Measurements from ENCODE around the gene OPA3.

The OPA3 gene

DNA sequence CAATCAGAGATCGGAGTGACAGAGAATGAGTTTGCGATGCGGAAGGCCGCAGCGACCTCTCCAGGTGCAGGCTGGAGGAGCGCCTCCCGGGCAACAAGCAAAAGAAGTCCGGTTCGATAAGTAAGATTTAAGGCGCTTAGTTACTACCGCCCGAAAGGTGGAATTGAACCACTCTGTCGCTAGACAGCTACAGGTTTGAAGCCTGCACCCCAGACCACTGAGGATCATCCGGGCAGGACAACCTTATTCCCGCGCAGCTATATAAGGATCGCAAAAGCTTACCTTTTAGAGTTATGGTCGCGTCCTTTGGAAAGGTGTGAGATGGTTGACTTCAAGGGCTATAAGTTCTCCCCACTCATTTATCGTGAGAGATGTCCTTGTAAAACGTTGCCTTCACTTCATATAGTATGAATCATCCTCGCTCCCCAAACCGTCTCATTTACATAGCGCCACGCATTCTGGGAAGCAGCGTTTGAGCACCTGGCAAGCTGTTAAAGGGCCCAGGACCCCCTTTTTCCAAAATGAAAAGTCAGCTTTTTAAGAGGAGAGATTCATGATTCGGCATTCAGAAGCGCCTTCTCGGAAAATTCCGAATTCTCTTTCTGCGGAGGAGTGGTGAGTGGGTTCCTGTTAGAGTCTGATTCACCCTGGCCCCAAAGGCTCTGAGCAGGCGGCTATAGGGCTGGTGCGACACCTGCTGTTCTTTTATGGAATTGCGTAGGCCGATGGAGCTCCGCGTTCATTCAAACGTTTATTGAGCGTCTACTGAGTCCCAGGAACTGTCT, 106.0 kb downstream of the OPA3 start:
- DNase-seq (ENCODE audit: low read depth) = peak; percentile 97
- H3K4me3 ChIP-seq (ENCODE audit: low read depth, low read length) = peak overlapping the region; percentile 76
- TF ChIP-seq, protein P1, sequence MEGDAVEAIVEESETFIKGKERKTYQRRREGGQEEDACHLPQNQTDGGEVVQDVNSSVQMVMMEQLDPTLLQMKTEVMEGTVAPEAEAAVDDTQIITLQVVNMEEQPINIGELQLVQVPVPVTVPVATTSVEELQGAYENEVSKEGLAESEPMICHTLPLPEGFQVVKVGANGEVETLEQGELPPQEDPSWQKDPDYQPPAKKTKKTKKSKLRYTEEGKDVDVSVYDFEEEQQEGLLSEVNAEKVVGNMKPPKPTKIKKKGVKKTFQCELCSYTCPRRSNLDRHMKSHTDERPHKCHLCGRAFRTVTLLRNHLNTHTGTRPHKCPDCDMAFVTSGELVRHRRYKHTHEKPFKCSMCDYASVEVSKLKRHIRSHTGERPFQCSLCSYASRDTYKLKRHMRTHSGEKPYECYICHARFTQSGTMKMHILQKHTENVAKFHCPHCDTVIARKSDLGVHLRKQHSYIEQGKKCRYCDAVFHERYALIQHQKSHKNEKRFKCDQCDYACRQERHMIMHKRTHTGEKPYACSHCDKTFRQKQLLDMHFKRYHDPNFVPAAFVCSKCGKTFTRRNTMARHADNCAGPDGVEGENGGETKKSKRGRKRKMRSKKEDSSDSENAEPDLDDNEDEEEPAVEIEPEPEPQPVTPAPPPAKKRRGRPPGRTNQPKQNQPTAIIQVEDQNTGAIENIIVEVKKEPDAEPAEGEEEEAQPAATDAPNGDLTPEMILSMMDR (IDR thresholded peaks at IDR 0.05; ENCODE audit: insufficient read depth, low read depth, low read length, missing control alignments) = peak; percentile 93

DNA sequence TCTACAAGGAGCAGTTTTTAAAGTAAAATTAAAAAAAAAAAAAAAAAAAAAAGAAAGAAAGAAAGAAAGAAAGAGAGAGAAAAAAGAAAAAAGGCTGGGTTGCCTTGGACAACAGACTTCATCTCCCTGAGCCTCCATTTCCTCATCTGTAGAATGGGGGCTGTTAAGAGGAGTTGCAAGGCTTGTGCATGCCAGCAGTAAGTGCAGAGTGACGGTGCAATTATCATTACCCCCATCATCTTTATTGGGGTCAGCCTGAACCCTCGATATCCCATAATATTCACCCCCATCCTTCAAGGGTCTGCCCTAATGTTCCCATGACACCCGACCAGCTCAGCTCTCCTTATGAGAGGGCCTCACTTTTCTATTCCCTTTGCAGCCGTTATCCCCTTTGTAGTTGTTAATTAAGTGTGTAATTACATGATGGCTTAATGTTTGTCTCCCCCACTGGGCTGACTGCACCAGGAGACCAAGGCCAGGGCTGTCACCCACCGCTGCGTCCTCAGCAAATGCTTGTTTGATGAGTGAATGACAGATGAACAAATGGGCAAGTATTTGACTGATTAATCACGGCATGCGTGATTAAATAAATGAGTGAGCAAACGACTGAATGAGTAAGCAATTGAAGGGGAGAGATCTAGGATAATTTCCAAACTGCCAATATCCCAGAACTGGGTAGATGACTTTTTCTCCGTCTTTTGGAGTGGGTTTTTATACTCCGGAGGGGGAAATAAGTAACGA, 106.7 kb downstream of the OPA3 start:
- TF ChIP-seq, protein P1 (IDR thresholded peaks at IDR 0.05; ENCODE audit: insufficient read depth, low read depth, low read length, missing control alignments) = no peak
- peak; percentile 36 for DNase-seq (ENCODE audit: low read depth)
- peak overlapping the region; percentile 36 for H3K4me3 ChIP-seq (ENCODE audit: low read depth, low read length)
